Caco-2 (cell line): ENCODE measurements around the gene MED26. TPM values are rescaled to one million over a fixed set of nuclear protein-coding genes. Genes with fewer than 3 reads are reported as not detected.

ENCODE experiments used
- BruUV-seq: library from RNA; stranded (reverse); fragments of 400-500 nt; replicated peaks from 2 replicates; lab custom pipeline; 2021; lab: Mats Ljungman, UMichigan
- CTCF ChIA-PET: fragments of 300-600 bp; sonication (Branson Sonifier 250); formaldehyde crosslinking; loops from one replicate; lab custom pipeline; 2022; ENCODE audit warnings: antibody characterized with exemption; lab: Charles Lee
- POLR2A ChIA-PET: fragments of 300-600 bp; sonication (Branson Sonifier 250); formaldehyde crosslinking; loops from one replicate; lab custom pipeline; 2022; ENCODE audit warnings: antibody characterized with exemption; lab: Charles Lee
- DNase-seq, 2 experiments: peaks; one replicate each; pipeline versions ENCODE4 v3.0.0 to v3.0.0-alpha.2; 2020 to 2022
- H3K27me3 ChIP-seq: replicated peaks from 2 replicates; pipeline ENCODE4 v1.6.0; 2011; ENCODE audit warnings: low read length; ENCODE audit not compliant: control insufficient read depth, insufficient read depth
- H3K36me3 ChIP-seq: 2 replicates; pipeline ENCODE4 v1.5.1; 2011; ENCODE audit warnings: low read length; ENCODE audit not compliant: control insufficient read depth, insufficient read depth
- H3K4me1 ChIP-seq: fragments of 250-450 bp; sonication (Bioruptor Pico); 2 replicates; pipeline ENCODE4 v1.5.1; 2020; ENCODE audit warnings: mild to moderate bottlenecking
- H3K4me3 ChIP-seq: 2 replicates; pipeline ENCODE4 v1.5.1; 2011; ENCODE audit warnings: low read depth, mild to moderate bottlenecking, control low read depth, low read length
- H3K9me3 ChIP-seq: fragments of 250-450 bp; sonication (Bioruptor Pico); 2 replicates; pipeline ENCODE4 v1.5.1; 2020; ENCODE audit warnings: mild to moderate bottlenecking, moderate library complexity
- H3K27ac Mint-ChIP-seq: one replicate; pipeline ENCODE4 v1.8.0; 2022; ENCODE audit warnings: mixed read lengths; ENCODE audit not compliant: unreplicated experiment
- H3K27me3 Mint-ChIP-seq: one replicate; pipeline ENCODE4 v1.8.0; 2022; ENCODE audit warnings: mixed read lengths; ENCODE audit not compliant: insufficient read depth, unreplicated experiment
- H3K36me3 Mint-ChIP-seq: one replicate; pipeline ENCODE4 v1.8.0; 2022; ENCODE audit warnings: mild to moderate bottlenecking, mixed read lengths; ENCODE audit not compliant: insufficient read depth, unreplicated experiment
- H3K4me1 Mint-ChIP-seq: one replicate; pipeline ENCODE4 v1.8.0; 2022; ENCODE audit warnings: low read depth, mixed read lengths; ENCODE audit not compliant: unreplicated experiment
- H3K4me3 Mint-ChIP-seq: one replicate; pipeline ENCODE4 v1.8.0; 2022; ENCODE audit warnings: mild to moderate bottlenecking, moderate library complexity, mixed read lengths; ENCODE audit not compliant: unreplicated experiment
- H3K9me3 Mint-ChIP-seq: one replicate; pipeline ENCODE4 v1.8.0; 2022; ENCODE audit warnings: mixed read lengths; ENCODE audit not compliant: unreplicated experiment
- intact Hi-C: fragments of 100-400 bp; cut with micrococcal nuclease; formaldehyde crosslinking; loops from one replicate; pipeline ENCODE4 v1.10.0; 2022; ENCODE audit not compliant: unreplicated experiment
- total RNA-seq: library from RNA; stranded (reverse); gene quantifications from 2 replicates; pipeline ENCODE4 v1.2.3, GENCODE V29; 2022
- TF ChIP-seq, protein P1 (sequence below), 2 experiments: fragments of 200-600 bp in 1 of 2; IDR thresholded peaks; 1 replicate in 1 of 2; 2 replicates in 1 of 2; pipeline versions ENCODE4 v1.5.1 to v1.8.0; 2011 to 2022; ENCODE audit warnings: antibody characterized with exemption in 1 of 2, control low read depth in 1 of 2, inconsistent platforms in 1 of 2, low read depth in 1 of 2, low read length in 1 of 2, mild to moderate bottlenecking in 1 of 2, moderate library complexity in 1 of 2; ENCODE audit not compliant: insufficient read depth in 1 of 2, severe bottlenecking in 1 of 2, unreplicated experiment in 1 of 2

The MED26 gene
- total RNA-seq, 1 experiment from 2014 or later: 11.4 TPM

DNA sequence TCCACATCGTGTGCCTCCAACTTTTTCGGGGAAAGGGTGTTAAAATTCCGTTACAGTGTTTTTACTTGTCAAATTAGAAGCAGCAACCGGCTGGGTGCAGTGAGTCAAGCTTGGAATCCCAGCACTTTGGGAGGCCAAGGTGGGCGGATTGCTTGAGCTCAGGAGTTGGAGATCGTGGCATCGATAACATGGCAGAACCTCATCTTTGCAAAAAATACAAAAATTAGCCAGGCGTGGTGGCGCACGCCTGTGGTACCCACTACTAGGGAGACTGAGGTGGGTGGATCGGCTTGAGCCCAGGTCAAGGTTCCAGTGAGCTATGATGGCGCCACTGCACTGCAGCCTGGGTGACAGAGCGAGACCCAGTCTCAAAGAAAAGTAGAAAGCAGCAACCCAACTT lies 54.7 kb downstream of the MED26 start:
- BruUV-seq: no TSS peak
- Mint-ChIP-seq H3K27ac (peak overlapping the region; percentile 97), H3K4me3 (peak overlapping the region; percentile 89), H3K36me3 (peaks cover 67% of the 10 kb centered on the region), H3K4me1 (peaks cover 6% of the 10 kb centered on the region), H3K9me3 (no peaks in the 10 kb centered on the region), H3K27me3 (no peaks in the 10 kb centered on the region)
- TF ChIP-seq, protein P1, sequence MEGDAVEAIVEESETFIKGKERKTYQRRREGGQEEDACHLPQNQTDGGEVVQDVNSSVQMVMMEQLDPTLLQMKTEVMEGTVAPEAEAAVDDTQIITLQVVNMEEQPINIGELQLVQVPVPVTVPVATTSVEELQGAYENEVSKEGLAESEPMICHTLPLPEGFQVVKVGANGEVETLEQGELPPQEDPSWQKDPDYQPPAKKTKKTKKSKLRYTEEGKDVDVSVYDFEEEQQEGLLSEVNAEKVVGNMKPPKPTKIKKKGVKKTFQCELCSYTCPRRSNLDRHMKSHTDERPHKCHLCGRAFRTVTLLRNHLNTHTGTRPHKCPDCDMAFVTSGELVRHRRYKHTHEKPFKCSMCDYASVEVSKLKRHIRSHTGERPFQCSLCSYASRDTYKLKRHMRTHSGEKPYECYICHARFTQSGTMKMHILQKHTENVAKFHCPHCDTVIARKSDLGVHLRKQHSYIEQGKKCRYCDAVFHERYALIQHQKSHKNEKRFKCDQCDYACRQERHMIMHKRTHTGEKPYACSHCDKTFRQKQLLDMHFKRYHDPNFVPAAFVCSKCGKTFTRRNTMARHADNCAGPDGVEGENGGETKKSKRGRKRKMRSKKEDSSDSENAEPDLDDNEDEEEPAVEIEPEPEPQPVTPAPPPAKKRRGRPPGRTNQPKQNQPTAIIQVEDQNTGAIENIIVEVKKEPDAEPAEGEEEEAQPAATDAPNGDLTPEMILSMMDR (IDR thresholded peaks at IDR 0.05; ENCODE audit: insufficient read depth in 1 of 2, low read depth in 1 of 2, low read length in 1 of 2, severe bottlenecking in 1 of 2, unreplicated experiment in 1 of 2): no peak
- no peak for DNase-seq
- peak overlapping the region; percentile 67 for H3K4me3 ChIP-seq
- intact Hi-C loops: loop anchor here (2.0 kb wide), 1 partner anchor 56 kb away; the partner anchor contains the start of gene MED26
- peaks cover 6% of the 10 kb centered on the region; the same call in 1 of the 2 replicates for H3K36me3 ChIP-seq
- H3K4me1 ChIP-seq: peaks cover 13% of the 10 kb centered on the region
- H3K27me3 ChIP-seq: no peaks in the 10 kb centered on the region
- H3K9me3 ChIP-seq: no peaks in the 10 kb centered on the region
- ChIA-PET POLR2A (interaction anchor here (2.5 kb wide), 1 partner anchor 55 kb away, joined by 9 read pairs; the partner anchor contains the start of gene MED26), CTCF (no interaction called here)

DNA sequence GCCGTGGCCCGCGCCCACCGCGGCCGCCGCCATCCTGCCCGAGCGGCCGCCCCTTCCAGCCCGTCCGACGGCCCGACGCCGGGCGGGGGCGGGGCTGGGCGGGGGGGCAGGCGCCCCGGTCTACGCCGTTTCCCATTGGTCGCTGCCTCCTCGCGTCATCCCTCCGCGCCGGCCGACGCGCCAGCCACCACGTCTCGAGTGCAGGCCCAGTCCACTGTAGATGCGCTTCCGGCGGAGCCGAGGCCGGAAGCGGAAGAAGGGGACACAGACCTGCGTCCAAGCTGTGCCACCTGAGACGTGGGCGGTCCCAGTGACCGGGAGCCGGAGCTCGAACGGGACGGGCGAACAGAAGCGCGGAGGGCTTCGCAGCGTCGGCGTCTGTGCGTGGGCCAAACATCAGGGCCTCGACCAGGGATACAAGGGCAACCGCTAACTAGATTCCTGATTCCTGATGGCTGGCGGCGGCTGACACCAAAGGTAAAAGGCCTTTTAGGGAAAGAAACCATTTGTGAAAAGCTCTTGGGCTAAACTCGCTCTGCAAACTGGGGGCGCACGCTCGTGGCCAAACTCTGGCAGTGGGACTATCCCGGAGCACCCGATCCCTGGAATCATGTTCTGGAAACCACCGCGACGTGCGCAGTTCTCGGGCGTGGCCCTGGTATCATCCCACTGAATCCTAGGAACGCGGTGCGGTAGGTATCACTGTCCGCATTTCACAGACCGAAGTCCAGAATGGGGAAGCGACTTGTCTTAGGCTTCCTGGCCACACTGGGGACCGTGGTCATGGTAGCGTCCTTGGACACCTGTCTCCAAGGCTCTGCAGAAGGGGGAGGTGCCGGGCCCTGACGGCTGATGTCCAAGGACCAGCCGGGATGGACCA lies 55.4 kb downstream of the MED26 start, which contains the start of gene SLC35E1:
Gene SLC35E1, minus strand, starts transcription at position 84 of the 880 bp plus-strand sequence. Its CDS starts 51 bp downstream, at position 33.
- DNase-seq: peak; percentile 96 to 97
- intact Hi-C loops: loop anchor here (2.0 kb wide), 1 partner anchor 56 kb away; the partner anchor contains the start of gene MED26
- Histone ChIP-seq H3K4me1 (peaks cover 13% of the 10 kb centered on the region), H3K27me3 (no peaks in the 10 kb centered on the region), H3K9me3 (no peaks in the 10 kb centered on the region), H3K36me3 (peaks cover 6% of the 10 kb centered on the region; the same call in 1 of the 2 replicates), H3K4me3 (peak within 1 kb of the TSS; percentile 67)
- H3K27me3 Mint-ChIP-seq: no peaks in the 10 kb centered on the region
- H3K4me1 Mint-ChIP-seq: peaks cover 6% of the 10 kb centered on the region
- no peaks in the 10 kb centered on the region for H3K9me3 Mint-ChIP-seq
- ChIA-PET CTCF (interaction anchor here (0.6 kb wide), 1 partner anchor 27 kb away, joined by 7 read pairs; no protein-coding TSS in a partner anchor), POLR2A (interaction anchor here (0.6 to 2.5 kb wide), 5 partner anchors 47 to 128 kb away, joined by 3 to 9 read pairs (median 4); partner anchors contain the start of genes C19orf44, CALR3, MED26 and SMIM7)
- TF ChIP-seq, protein P1 (IDR thresholded peaks at IDR 0.05; ENCODE audit: insufficient read depth in 1 of 2, low read depth in 1 of 2, low read length in 1 of 2, severe bottlenecking in 1 of 2, unreplicated experiment in 1 of 2): no peak
- H3K4me3 Mint-ChIP-seq: peak within 1 kb of the TSS; percentile 89
- BruUV-seq: TSS peak; percentile 74
- peaks cover 72% of the 10 kb centered on the region for H3K36me3 Mint-ChIP-seq
- H3K27ac Mint-ChIP-seq: peak within 1 kb of the TSS; percentile 97

DNA sequence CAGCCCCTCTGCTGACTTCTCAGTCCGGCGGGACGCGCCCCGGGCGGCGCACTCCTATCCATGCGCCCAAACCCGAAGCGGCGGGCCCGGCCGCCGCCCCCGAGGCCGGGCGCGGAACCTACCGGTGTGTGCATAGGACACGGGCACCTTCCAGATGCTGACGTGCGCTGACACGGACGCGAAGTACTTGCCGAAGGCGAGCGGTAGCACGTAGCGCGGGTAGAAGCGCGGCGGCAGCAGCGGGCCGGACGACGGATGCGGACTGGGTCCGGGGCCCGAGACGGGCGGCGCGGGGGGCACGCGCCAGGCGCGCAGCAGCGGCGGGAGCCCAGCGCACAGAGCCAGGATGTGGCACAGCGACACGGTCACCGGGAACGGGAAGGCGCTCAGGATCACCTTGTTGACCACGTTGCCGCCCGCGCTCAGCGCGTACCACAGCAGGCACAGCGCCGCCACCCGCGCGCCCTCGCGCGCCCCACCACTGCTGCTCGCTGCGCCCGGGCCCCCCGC lies 56.1 kb downstream of the MED26 start:
- H3K4me3 ChIP-seq: peak overlapping the region; percentile 67
- H3K4me1 Mint-ChIP-seq: peaks cover 6% of the 10 kb centered on the region
- BruUV-seq: no TSS peak
- intact Hi-C loops: loop anchor here (2.0 kb wide), 1 partner anchor 57 kb away; the partner anchor contains the start of gene MED26
- H3K9me3 Mint-ChIP-seq: no peaks in the 10 kb centered on the region
- POLR2A ChIA-PET: interaction anchor here (0.6 to 2.5 kb wide), 4 partner anchors 47 to 88 kb away, joined by 3 to 9 read pairs (median 4); partner anchors contain the start of genes C19orf44, CALR3, MED26 and SMIM7
- CTCF ChIA-PET: no interaction called here
- H3K27ac Mint-ChIP-seq: peak overlapping the region; percentile 97
- H3K4me3 Mint-ChIP-seq: peak overlapping the region; percentile 89
- H3K27me3 Mint-ChIP-seq: no peaks in the 10 kb centered on the region
- peaks cover 13% of the 10 kb centered on the region for H3K4me1 ChIP-seq
- H3K36me3 ChIP-seq: peaks cover 6% of the 10 kb centered on the region; the same call in 1 of the 2 replicates
- H3K36me3 Mint-ChIP-seq: peaks cover 75% of the 10 kb centered on the region
- H3K9me3 ChIP-seq: no peaks in the 10 kb centered on the region
- H3K27me3 ChIP-seq: no peaks in the 10 kb centered on the region
- no peak for DNase-seq
- TF ChIP-seq, protein P1 (IDR thresholded peaks at IDR 0.05; ENCODE audit: insufficient read depth in 1 of 2, low read depth in 1 of 2, low read length in 1 of 2, severe bottlenecking in 1 of 2, unreplicated experiment in 1 of 2): no peak
